GM23338 (cell line): ENCODE measurements around the gene TRPC6. TPM values are rescaled to one million over a fixed set of nuclear protein-coding genes. Genes with fewer than 3 reads are reported as not detected.

ENCODE experiments used
- ATAC-seq: fragments of 200-7000 bp; cut with Tn5 transposase; 3 replicates; pipeline ENCODE4 v1.9.1; 2020
- DNase-seq: peaks from one replicate; pipeline ENCODE4 v3.0.0-alpha.2; 2015; ENCODE audit warnings: low spot score
- H2AFZ ChIP-seq: fragments of 200-600 bp; sonication (generic); 2 replicates; pipeline ENCODE4 v1.8.0; 2016; ENCODE audit warnings: antibody characterized with exemption, mild to moderate bottlenecking, moderate library complexity
- H3F3A ChIP-seq: fragments of 200-600 bp; sonication (generic); replicated peaks from 2 replicates; pipeline ENCODE4 v1.8.0; 2017; ENCODE audit warnings: antibody characterized with exemption, mixed run types, low read depth
- H3K27ac ChIP-seq: fragments of 200-600 bp; sonication (generic); 2 replicates; pipeline ENCODE4 v1.6.1; 2016; ENCODE audit warnings: low read depth
- H3K27me3 ChIP-seq: fragments of 200-600 bp; sonication (generic); 2 replicates; pipeline ENCODE4 v1.8.0; 2016; ENCODE audit warnings: mild to moderate bottlenecking, mixed run types, moderate library complexity; ENCODE audit not compliant: insufficient read depth
- H3K36me3 ChIP-seq: fragments of 200-600 bp; sonication (generic); 2 replicates; pipeline ENCODE4 v1.8.0; 2016; ENCODE audit warnings: mild to moderate bottlenecking; ENCODE audit not compliant: insufficient read depth
- H3K4me1 ChIP-seq: fragments of 200-600 bp; sonication (generic); 2 replicates; pipeline ENCODE4 v1.8.0; 2016; ENCODE audit warnings: mild to moderate bottlenecking, moderate library complexity; ENCODE audit not compliant: insufficient read depth
- H3K4me2 ChIP-seq: fragments of 200-600 bp; sonication (generic); 2 replicates; pipeline ENCODE4 v1.7.1; 2017; ENCODE audit warnings: mixed run types
- H3K4me3 ChIP-seq: fragments of 200-600 bp; sonication (generic); 2 replicates; pipeline ENCODE4 v1.6.1; 2016; ENCODE audit warnings: mixed run types
- H3K79me2 ChIP-seq: fragments of 200-600 bp; sonication (generic); replicated peaks from 2 replicates; pipeline ENCODE4 v1.8.0; 2017; ENCODE audit warnings: mild to moderate bottlenecking; ENCODE audit not compliant: insufficient read depth
- H3K9me2 ChIP-seq: fragments of 200-600 bp; sonication (generic); 2 replicates; pipeline ENCODE4 v1.8.0; 2017; ENCODE audit not compliant: insufficient read depth
- H4K20me1 ChIP-seq: fragments of 200-600 bp; sonication (generic); replicated peaks from 2 replicates; pipeline ENCODE4 v1.8.0; 2017; ENCODE audit warnings: mild to moderate bottlenecking; ENCODE audit not compliant: insufficient read depth
- H3K27ac Mint-ChIP-seq: 2 replicates; pipeline ENCODE4 v1.8.0; 2020; ENCODE audit warnings: inconsistent platforms, mild to moderate bottlenecking, moderate library complexity, mixed read lengths
- H3K27me3 Mint-ChIP-seq: 3 replicates; pipeline ENCODE4 v1.8.0; 2022; ENCODE audit warnings: low read depth, mild to moderate bottlenecking, moderate library complexity, mixed read lengths, inconsistent platforms; ENCODE audit not compliant: insufficient read depth, poor library complexity
- H3K36me3 Mint-ChIP-seq: 3 replicates; pipeline ENCODE4 v1.8.0; 2021; ENCODE audit warnings: low read depth, mild to moderate bottlenecking, inconsistent platforms, moderate library complexity, mixed read lengths
- H3K4me1 Mint-ChIP-seq: 3 replicates; pipeline ENCODE4 v1.8.0; 2020; ENCODE audit warnings: mild to moderate bottlenecking, inconsistent platforms, mixed read lengths
- H3K4me3 Mint-ChIP-seq: 3 replicates; pipeline ENCODE4 v1.8.0; 2021; ENCODE audit warnings: moderate library complexity, mild to moderate bottlenecking, inconsistent platforms, mixed read lengths
- H3K9me3 Mint-ChIP-seq: 3 replicates; pipeline ENCODE4 v1.8.0; 2020; ENCODE audit warnings: moderate library complexity, mild to moderate bottlenecking, inconsistent platforms, mixed read lengths
- CREB1 ChIP-seq: fragments of 250-450 bp; sonication (Bioruptor Pico); IDR thresholded peaks from 2 replicates; pipeline ENCODE4 v1.5.0; 2020; ENCODE audit warnings: low read depth, mild to moderate bottlenecking, moderate library complexity
- CTCF ChIP-seq, 2 experiments: fragments of 200-600 bp in 1 of 2; sonication (generic) in 1 of 2; conservative IDR thresholded peaks; 2 replicates each; pipeline versions ENCODE4 v1.5.1 to v1.6.1; 2016 to 2017; ENCODE audit warnings: antibody characterized with exemption in 2 of 2, low read depth in 2 of 2, mild to moderate bottlenecking in 2 of 2, moderate library complexity in 1 of 2
- ETS1 ChIP-seq: IDR thresholded peaks from 2 replicates; pipeline ENCODE4 v1.6.1; 2016; ENCODE audit warnings: antibody characterized with exemption
- EZH2 ChIP-seq: fragments of 200-600 bp; sonication (generic); IDR thresholded peaks from one replicate; pipeline ENCODE4 v1.8.0; 2017; ENCODE audit warnings: antibody characterized with exemption, mild to moderate bottlenecking, low read depth; ENCODE audit not compliant: unreplicated experiment
- EZH2phosphoT487 ChIP-seq: fragments of 200-600 bp; sonication (generic); IDR thresholded peaks from one replicate; pipeline ENCODE4 v1.8.1; 2018; ENCODE audit warnings: antibody characterized with exemption; ENCODE audit not compliant: unreplicated experiment
- JUNB ChIP-seq: IDR thresholded peaks from one replicate; pipeline ENCODE4 v1.6.1; 2016; ENCODE audit warnings: antibody characterized with exemption; ENCODE audit not compliant: unreplicated experiment
- POLR2AphosphoS5 ChIP-seq: IDR thresholded peaks from 2 replicates; pipeline ENCODE4 v1.6.1; 2016; ENCODE audit warnings: antibody characterized with exemption, low read depth
- REST ChIP-seq: IDR thresholded peaks from one replicate; pipeline ENCODE4 v1.6.1; 2018; ENCODE audit warnings: antibody characterized with exemption; ENCODE audit not compliant: unreplicated experiment
- STAT1 ChIP-seq: IDR thresholded peaks from one replicate; pipeline ENCODE4 v1.6.1; 2016; ENCODE audit warnings: antibody characterized with exemption; ENCODE audit not compliant: unreplicated experiment
- ZNF114 ChIP-seq: fragments of 250-450 bp; sonication (Bioruptor Pico); IDR thresholded peaks from 2 replicates; pipeline ENCODE4 v1.5.0; 2020; ENCODE audit warnings: mild to moderate bottlenecking, moderate library complexity
- ZNF331 ChIP-seq: fragments of 250-450 bp; sonication (Bioruptor Pico); IDR thresholded peaks from 2 replicates; pipeline ENCODE4 v1.5.0; 2020; ENCODE audit warnings: low read depth, mild to moderate bottlenecking, moderate library complexity
- polyA plus RNA-seq: library from polyadenylated mRNA; unstranded; fragments of >200 nt; fragmentation: Nextera tagmentation; extraction: Ambion mirVana; gene quantifications from 2 replicates; pipeline ENCODE4 v1.2.1, GENCODE V29; 2016
- total RNA-seq: library from RNA; depleted of rRNA; stranded (reverse); fragments of >200 nt; shearing (Covaris generic); gene quantifications from 2 replicates; pipeline ENCODE4 v1.2.3, GENCODE V29; 2014

Gene TRPC6
- total and polyA plus RNA-seq, 2 experiments from 2014 or later: 0.05 to 4.4 TPM

- Mint-ChIP-seq H3K4me3 (no peak overlapping the region), H3K9me3 (no peaks in the 10 kb centered on the region)
- TF ChIP-seq POLR2AphosphoS5 (no peak), ZNF331 (CRISPR knock-in tag) (no peak), CTCF (conservative IDR thresholded peaks at IDR 0.05; ENCODE audit: low read depth in 2 of 2) (no peak), CREB1 (CRISPR knock-in tag) (no peak), EZH2phosphoT487 (no peak), STAT1 (no peak)
Measured at GRCh38 chr11:101528541-101528940, 55.3 kb downstream of the TRPC6 start.

GRCh38 chr11:101523634-101524260 is 60.1 kb downstream of the TRPC6 start:
- Histone ChIP-seq H3K4me1 (no peaks in the 10 kb centered on the region), H3K27me3 (no peaks in the 10 kb centered on the region), H2AFZ (no peak overlapping the region), H3F3A (no peaks in the 10 kb centered on the region), H3K4me2 (no peak overlapping the region), H3K4me3 (no peak overlapping the region), H3K9me2 (peaks cover 4% of the 10 kb centered on the region; the same call in 1 of the 2 replicates), H4K20me1 (no peaks in the 10 kb centered on the region), H3K36me3 (no peaks in the 10 kb centered on the region), H3K27ac (peak overlapping the region; percentile 70), H3K79me2 (no peaks in the 10 kb centered on the region)
- peaks cover 28% of the 10 kb centered on the region for H3K9me3 Mint-ChIP-seq
- peak overlapping the region; percentile 46 for H3K27ac Mint-ChIP-seq
- H3K4me3 Mint-ChIP-seq: no peak overlapping the region
- H3K4me1 Mint-ChIP-seq: peaks cover 14% of the 10 kb centered on the region
- peak; percentile 93 for ATAC-seq
- DNase-seq: peak; percentile 64
- peaks cover 34% of the 10 kb centered on the region for H3K36me3 Mint-ChIP-seq
- H3K27me3 Mint-ChIP-seq: peaks cover 3% of the 10 kb centered on the region
- TF ChIP-seq ZNF331 (CRISPR knock-in tag) (no peak), CTCF (conservative IDR thresholded peaks at IDR 0.05; ENCODE audit: low read depth in 2 of 2) (no peak), ETS1 (no peak), EZH2phosphoT487 (no peak), EZH2 (no peak), JUNB (no peak), ZNF114 (CRISPR knock-in tag) (no peak), REST (no peak)

More at GRCh38 chr11:101528541-101528940, 55.3 kb downstream of the TRPC6 start:
- Histone ChIP-seq H3K79me2 (no peaks in the 10 kb centered on the region), H3K9me2 (peaks cover 4% of the 10 kb centered on the region; the same call in 1 of the 2 replicates), H3K27ac (no peak overlapping the region), H3F3A (no peaks in the 10 kb centered on the region), H3K27me3 (no peaks in the 10 kb centered on the region), H3K4me3 (no peak overlapping the region), H2AFZ (no peak overlapping the region), H3K4me2 (no peak overlapping the region), H3K4me1 (no peaks in the 10 kb centered on the region), H3K36me3 (no peaks in the 10 kb centered on the region), H4K20me1 (no peaks in the 10 kb centered on the region)
- Mint-ChIP-seq H3K27me3 (peaks cover 4% of the 10 kb centered on the region), H3K36me3 (peaks cover 6% of the 10 kb centered on the region), H3K4me1 (peaks cover 8% of the 10 kb centered on the region), H3K27ac (no peak overlapping the region)
- ATAC-seq (no peak), DNase-seq (no peak)
